HS-27A (cell line): ENCODE data around the gene SFSWAP.
"Not testable (repeated sequence)": the region's sequence is repeated elsewhere in the genome, so short reads cannot be mapped to it uniquely, and the experiment has no call there.

Source experiments
- DNase-seq: peaks from one replicate; pipeline ENCODE4 v3.0.0-alpha.2; 2012; ENCODE audit warnings: low read depth, missing footprints

SFSWAP gene

GRCh38 chr12:131789638-131790037 is 78.7 kb downstream of the SFSWAP start:
- DNase-seq = no peak

- no peak for DNase-seq
Measured at GRCh38 chr12:131793243-131794022, 82.5 kb downstream of the SFSWAP start.

- DNase-seq = no peak
Measured at GRCh38 chr12:131794061-131794460, 83.2 kb downstream of the SFSWAP start.

- DNase-seq = no peak
Measured at GRCh38 chr12:131794573-131794972, 83.7 kb downstream of the SFSWAP start.

- DNase-seq = no peak
Measured at GRCh38 chr12:131795064-131795463, 84.2 kb downstream of the SFSWAP start.

- DNase-seq = no peak
Measured at GRCh38 chr12:131795690-131796410, 85.0 kb downstream of the SFSWAP start.

- DNase-seq = no peak
Measured at GRCh38 chr12:131796411-131796736, 85.5 kb downstream of the SFSWAP start.

GRCh38 chr12:131796754-131797587 is 86.1 kb downstream of the SFSWAP start:
- no peak for DNase-seq

GRCh38 chr12:131797588-131797934 is 86.7 kb downstream of the SFSWAP start:
- no peak for DNase-seq

GRCh38 chr12:131799195-131799594 is 88.3 kb downstream of the SFSWAP start:
- DNase-seq = no peak

- DNase-seq = no peak
Measured at GRCh38 chr12:131799828-131800593, 89.1 kb downstream of the SFSWAP start.

- DNase-seq = no peak
Measured at GRCh38 chr12:131800594-131801135, 89.8 kb downstream of the SFSWAP start.

- DNase-seq = no peak
Measured at GRCh38 chr12:131801254-131801866, 90.5 kb downstream of the SFSWAP start.

- no peak for DNase-seq
Measured at GRCh38 chr12:131803961-131804521, 93.2 kb downstream of the SFSWAP start.

GRCh38 chr12:131805421-131805820 is 94.5 kb downstream of the SFSWAP start:
- DNase-seq = no peak

GRCh38 chr12:131806674-131807073 is 95.8 kb downstream of the SFSWAP start:
- DNase-seq = no peak

- no peak for DNase-seq
Measured at GRCh38 chr12:131808744-131809371, 98.0 kb downstream of the SFSWAP start.

- DNase-seq = not testable (repeated sequence)
Measured at GRCh38 chr12:131809476-131810254, 98.8 kb downstream of the SFSWAP start.

GRCh38 chr12:131810726-131811125 is 99.8 kb downstream of the SFSWAP start:
- no peak for DNase-seq

- DNase-seq = no peak
Measured at GRCh38 chr12:131815131-131815530, 104.2 kb downstream of the SFSWAP start.
